ENCODE data around the gene GALNT11.
A peak's percentile ranks its signal among the peaks of the same experiment; 100 is the strongest.
"Not testable (repeated sequence)": the region's sequence is repeated elsewhere in the genome, so short reads cannot be mapped to it uniquely, and the experiment has no call there.

Gene GALNT11

DNA sequence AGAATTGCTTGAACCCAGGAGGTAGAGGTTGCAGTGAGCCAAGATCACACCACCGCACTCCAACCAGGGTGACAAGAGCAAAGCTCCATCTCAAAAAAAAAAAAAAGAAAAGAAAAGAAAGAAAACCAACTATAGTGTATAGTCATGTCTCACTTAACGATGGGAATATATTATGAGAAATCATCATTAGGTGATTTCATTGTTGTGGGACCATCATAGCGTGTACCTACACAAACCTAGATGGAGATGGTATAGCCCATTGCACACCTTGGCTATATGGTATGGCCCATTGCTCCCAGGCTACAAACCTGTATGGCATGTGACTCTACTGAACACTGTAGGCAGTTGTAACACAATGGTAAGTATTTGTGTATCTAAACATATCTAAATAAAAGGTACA, 8.5 kb upstream of the GALNT11 start:
- H3K4me1 Mint-ChIP-seq = peaks cover 10% of the 10 kb centered on the region
- no peak overlapping the region for H3K4me3 Mint-ChIP-seq
- H3K27ac Mint-ChIP-seq = no peak overlapping the region
- H3K36me3 Mint-ChIP-seq (ENCODE audit: low read depth) = no peaks in the 10 kb centered on the region
- TF ChIP-seq, protein P1, sequence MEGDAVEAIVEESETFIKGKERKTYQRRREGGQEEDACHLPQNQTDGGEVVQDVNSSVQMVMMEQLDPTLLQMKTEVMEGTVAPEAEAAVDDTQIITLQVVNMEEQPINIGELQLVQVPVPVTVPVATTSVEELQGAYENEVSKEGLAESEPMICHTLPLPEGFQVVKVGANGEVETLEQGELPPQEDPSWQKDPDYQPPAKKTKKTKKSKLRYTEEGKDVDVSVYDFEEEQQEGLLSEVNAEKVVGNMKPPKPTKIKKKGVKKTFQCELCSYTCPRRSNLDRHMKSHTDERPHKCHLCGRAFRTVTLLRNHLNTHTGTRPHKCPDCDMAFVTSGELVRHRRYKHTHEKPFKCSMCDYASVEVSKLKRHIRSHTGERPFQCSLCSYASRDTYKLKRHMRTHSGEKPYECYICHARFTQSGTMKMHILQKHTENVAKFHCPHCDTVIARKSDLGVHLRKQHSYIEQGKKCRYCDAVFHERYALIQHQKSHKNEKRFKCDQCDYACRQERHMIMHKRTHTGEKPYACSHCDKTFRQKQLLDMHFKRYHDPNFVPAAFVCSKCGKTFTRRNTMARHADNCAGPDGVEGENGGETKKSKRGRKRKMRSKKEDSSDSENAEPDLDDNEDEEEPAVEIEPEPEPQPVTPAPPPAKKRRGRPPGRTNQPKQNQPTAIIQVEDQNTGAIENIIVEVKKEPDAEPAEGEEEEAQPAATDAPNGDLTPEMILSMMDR (IDR thresholded peaks at IDR 0.05) = no peak
- H3K27me3 Mint-ChIP-seq (ENCODE audit: low read depth, poor library complexity) = peaks cover 28% of the 10 kb centered on the region
- DNase-seq = no peak
- peaks cover 7% of the 10 kb centered on the region for H3K9me3 Mint-ChIP-seq

DNA sequence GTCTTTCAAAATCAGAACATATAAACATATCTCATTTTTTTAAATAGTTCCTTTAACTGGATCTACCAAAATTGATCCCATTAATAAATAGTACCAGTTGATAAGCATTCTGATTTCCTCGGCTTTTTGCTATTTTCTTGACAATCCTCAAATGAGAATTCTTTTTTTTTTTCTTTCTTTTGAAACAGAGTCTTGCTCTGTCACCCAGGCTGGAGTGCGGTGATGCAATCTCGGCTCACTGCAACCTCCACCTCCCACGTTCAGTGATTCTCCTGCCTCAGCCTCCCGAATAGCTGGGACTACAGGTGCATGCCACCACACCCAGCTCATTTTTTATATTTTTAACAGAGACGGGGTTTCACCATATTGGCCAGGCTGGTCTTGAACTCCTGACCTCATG, 7.8 kb upstream of the GALNT11 start:
- Mint-ChIP-seq H3K27me3 (ENCODE audit: low read depth, poor library complexity) (peaks cover 27% of the 10 kb centered on the region), H3K4me1 (peaks cover 10% of the 10 kb centered on the region)
- not testable (repeated sequence) for H3K4me3 Mint-ChIP-seq; H3K27ac Mint-ChIP-seq; DNase-seq; H3K9me3 Mint-ChIP-seq; H3K36me3 Mint-ChIP-seq (ENCODE audit: low read depth)

DNA sequence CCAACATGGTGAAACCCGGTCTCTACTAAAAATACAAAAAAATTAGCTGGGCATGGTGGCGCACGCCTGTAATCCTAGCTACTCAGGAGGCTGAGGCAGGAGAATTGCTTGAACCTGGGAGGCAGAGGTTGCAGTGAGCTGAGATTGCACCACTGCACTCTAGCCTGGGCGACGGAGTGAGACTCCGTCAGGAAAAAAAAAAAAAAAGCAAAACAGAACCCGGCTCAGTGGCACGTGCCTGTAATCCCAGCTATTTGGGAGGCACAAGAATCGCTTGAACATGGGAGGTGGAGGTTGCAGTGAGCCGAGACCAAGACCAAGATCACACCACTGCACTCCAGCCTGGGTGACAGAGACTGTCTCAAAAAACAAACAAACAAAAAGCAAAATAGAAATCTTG, 3.7 kb upstream of the GALNT11 start:
- not testable (repeated sequence) for H3K27ac Mint-ChIP-seq; H3K9me3 Mint-ChIP-seq; H3K36me3 Mint-ChIP-seq (ENCODE audit: low read depth); DNase-seq; H3K4me3 Mint-ChIP-seq
- Mint-ChIP-seq H3K27me3 (ENCODE audit: low read depth, poor library complexity) (peaks cover 28% of the 10 kb centered on the region), H3K4me1 (peaks cover 20% of the 10 kb centered on the region)

DNA sequence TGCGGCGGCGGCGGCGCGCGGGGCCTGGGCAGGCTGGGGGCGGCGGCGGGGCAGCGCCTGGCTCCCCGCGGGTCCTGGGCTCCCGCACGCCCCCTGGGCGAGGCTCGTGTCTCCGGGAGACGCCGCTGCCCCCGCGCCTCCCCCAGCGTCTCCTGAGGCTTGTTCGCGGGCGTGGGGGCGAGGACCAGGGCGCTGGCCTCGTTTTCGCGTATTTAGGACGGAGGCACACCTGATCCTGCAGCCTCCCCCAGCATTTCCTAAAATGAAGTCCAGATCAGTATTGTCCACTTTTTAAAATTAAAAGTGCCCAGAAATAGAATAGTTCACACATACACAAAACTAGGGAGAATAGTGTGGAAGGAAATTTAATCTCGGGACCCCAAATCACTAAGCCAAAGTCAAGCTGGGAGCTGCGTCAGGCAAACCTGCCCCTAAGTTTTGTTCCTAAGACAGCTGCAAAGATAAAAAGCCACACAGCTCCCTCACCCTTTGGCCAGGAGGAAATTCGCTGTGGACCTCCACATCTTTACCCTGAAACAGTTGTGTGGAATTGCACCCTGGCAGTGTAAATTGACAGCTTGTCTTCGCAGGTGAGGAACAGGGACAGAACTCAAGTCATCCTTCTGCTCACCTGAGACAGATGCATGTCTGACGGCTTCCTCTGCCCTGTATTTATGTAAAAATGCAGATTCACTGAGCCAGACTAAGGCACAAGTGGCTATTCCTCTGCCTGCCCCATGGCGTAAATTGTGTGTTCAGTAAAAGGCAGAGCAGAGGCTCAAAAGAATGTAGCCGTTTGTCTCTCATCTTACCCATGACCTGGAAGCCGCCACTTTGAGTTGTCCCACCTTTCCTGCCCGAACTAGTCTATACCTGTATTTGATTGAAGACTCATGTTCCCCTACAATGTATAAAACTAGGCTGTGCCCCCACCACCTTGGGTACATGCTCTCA, 740 bp downstream of the GALNT11 start:
- no peak for DNase-seq
- peaks cover 34% of the 10 kb centered on the region for H3K9me3 Mint-ChIP-seq
- H3K4me1 Mint-ChIP-seq = peaks cover 18% of the 10 kb centered on the region
- peak overlapping the region; percentile 88 for H3K4me3 Mint-ChIP-seq
- peaks cover 39% of the 10 kb centered on the region for H3K36me3 Mint-ChIP-seq (ENCODE audit: low read depth)
- peaks cover 19% of the 10 kb centered on the region for H3K27me3 Mint-ChIP-seq (ENCODE audit: low read depth, poor library complexity)
- TF ChIP-seq, protein P1 (IDR thresholded peaks at IDR 0.05) = no peak
- H3K27ac Mint-ChIP-seq = peak overlapping the region; percentile 45

DNA sequence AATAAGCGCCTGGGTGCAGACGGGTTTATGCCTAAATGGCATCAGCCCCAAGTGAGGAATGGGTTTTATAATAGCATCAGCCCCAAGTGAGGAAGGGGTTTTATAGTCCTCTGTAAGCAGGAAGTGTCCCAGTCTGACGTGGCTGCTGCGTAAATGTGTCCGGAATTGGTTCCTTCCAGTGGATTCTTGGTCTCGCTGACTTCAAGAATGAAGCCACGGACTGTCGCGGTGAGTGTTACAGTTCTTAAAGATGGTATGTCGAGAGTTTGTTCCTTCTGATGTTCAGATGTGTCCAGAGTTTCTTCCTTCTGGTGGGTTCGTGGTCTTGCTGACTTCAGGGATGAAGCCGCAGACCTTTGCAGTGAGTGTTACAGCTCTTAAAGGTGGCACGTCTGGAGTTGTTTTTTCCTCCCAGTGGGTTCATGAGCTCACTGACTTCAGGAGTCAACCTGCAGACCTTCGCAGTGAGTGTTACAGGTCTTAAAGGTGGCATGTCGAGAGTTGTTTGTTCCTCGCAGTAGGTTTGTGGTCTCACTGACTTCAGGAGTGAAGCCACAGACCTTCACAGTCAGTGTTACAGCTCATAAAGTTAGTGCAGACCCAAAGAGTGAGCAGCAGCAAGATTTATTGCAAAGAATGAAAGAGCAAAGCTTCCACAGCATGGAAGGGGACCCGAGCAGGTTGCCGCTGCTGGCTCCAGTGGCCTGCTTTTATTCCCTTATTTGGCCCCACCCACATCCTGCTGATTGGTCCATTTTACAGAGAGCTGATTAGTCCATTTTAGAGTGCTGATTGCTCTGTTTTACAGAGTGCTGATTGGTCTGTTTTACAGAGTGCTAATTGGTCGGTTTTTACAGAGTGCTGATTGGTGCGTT, 2.3 kb downstream of the GALNT11 start:
- DNase-seq = not testable (repeated sequence)
- H3K27me3 Mint-ChIP-seq (ENCODE audit: low read depth, poor library complexity) = peaks cover 13% of the 10 kb centered on the region
- H3K4me1 Mint-ChIP-seq = peaks cover 18% of the 10 kb centered on the region
- peaks cover 48% of the 10 kb centered on the region for H3K36me3 Mint-ChIP-seq (ENCODE audit: low read depth)
- H3K9me3 Mint-ChIP-seq = peaks cover 34% of the 10 kb centered on the region
- H3K27ac Mint-ChIP-seq = peak overlapping the region; percentile 81
- peak overlapping the region; percentile 52 for H3K4me3 Mint-ChIP-seq

DNA sequence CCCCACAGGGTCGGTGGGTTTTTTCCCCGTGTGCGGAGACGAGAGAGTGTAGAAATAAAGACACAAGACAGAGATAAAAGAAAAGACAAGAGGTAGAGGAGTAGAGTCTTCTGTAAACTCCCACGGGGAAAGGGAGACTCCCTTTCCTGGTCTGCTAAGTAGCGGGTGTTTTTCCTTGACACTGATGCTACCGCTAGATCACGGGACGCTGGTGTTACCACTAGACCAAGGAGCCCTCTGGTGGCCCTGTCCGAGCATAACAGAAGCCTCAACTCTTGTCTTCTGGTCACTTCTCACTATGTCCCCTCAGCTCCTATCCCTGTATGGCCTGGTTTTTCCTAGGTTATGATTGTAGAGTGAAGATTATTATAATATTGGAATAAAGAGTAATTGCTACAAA, 4.6 kb downstream of the GALNT11 start:
- H3K27ac Mint-ChIP-seq; H3K4me3 Mint-ChIP-seq; H3K27me3 Mint-ChIP-seq (ENCODE audit: low read depth, poor library complexity): not testable (repeated sequence)
- TF ChIP-seq, protein P1 (IDR thresholded peaks at IDR 0.05) = peak; percentile 48
- Mint-ChIP-seq H3K4me1 (peaks cover 31% of the 10 kb centered on the region), H3K9me3 (peaks cover 43% of the 10 kb centered on the region), H3K36me3 (ENCODE audit: low read depth) (peaks cover 59% of the 10 kb centered on the region)
- peak; percentile 48 for DNase-seq

DNA sequence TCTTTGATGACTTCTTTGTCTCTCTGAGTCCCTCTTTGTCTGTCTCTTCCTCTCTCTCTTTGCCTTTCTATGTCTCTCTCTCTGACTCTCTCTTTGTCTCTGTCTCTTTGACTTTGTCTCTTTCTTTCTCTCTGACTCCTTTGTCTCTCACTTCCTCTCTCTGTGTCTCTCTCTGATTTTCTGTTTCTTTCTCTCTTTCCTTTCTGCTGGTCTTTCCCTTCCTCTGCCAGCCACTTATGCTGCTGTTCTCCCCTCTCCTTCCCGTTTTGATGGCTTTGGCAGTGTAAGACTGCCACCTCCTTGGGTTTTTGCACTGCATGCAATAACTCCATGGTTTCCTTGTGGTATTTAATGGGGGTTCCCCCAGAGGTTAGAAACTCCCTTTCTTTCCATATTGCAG, 5.2 kb downstream of the GALNT11 start:
- H3K4me3 Mint-ChIP-seq; DNase-seq; H3K27me3 Mint-ChIP-seq (ENCODE audit: low read depth, poor library complexity); H3K27ac Mint-ChIP-seq: not testable (repeated sequence)
- H3K4me1 Mint-ChIP-seq = peaks cover 37% of the 10 kb centered on the region
- peaks cover 65% of the 10 kb centered on the region for H3K36me3 Mint-ChIP-seq (ENCODE audit: low read depth)
- H3K9me3 Mint-ChIP-seq = peaks cover 49% of the 10 kb centered on the region
